GM19467 (cell line): ENCODE results near the gene C1QTNF6.
"Not testable (repeated sequence)": the region's sequence is repeated elsewhere in the genome, so short reads cannot be mapped to it uniquely, and the experiment has no call there.

Experiments used
- ATAC-seq: cut with Tn5 transposase; IDR thresholded peaks from one replicate; pipeline ENCODE4 v1.9.1; 2021; ENCODE audit warnings: mild to moderate bottlenecking, moderate library complexity; ENCODE audit not compliant: unreplicated experiment

The C1QTNF6 gene

DNA sequence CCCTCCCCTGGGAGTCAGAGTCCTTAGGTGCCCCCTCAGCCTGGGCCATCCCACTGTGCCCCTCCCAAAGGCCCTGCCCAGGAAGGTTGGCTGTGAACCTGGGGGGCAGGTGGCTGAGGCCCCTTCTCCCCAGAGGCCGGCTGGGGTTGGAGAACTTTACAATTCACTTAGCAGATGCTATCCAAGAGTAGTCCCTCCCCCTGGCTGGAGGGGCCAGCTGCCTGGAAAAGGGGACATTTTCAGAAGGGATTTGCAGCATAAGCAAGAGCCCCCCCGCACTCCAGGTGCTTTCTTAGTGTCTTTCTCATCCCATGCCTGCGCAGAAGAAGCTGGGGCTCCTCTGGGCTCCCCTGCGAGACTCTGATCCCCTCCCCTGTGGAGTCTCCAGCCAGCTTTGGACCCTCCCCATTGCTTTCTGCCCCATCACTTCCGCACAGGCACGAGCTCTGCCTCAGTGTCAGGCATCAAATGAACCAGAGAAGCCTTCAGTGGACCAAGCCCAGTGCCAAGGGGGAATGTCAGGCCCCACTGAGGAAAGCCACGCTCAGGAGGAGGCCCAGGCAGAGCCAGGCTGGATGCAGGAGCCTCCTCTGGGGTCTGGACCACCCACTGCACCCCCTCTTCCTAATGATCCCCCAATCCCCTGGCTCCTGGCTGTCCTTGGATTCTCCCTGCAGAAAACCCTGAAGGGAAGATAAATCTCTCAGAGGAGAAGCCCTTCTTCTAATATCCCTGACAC lies 20.5 kb upstream of the C1QTNF6 start:
- ATAC-seq = no peak

DNA sequence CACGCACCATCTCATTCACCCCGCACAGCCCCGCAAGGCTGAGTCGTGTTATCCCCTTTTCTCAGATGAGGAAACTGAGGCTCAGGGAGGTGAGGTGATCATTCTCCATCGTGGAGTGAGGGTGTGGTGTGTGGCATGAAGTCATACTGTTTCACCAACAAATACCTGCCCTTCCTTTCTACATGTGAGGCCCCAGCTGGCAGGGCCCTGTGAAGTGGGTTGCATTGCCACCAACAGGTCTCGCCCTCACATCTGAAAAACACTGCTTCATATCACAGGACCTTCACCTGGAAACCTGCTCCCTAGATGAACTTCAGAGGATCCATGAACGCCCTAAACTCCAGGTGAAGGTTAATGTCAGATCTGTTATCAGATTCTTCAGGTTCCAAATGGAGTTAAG lies 19.9 kb upstream of the C1QTNF6 start:
- ATAC-seq = no peak

DNA sequence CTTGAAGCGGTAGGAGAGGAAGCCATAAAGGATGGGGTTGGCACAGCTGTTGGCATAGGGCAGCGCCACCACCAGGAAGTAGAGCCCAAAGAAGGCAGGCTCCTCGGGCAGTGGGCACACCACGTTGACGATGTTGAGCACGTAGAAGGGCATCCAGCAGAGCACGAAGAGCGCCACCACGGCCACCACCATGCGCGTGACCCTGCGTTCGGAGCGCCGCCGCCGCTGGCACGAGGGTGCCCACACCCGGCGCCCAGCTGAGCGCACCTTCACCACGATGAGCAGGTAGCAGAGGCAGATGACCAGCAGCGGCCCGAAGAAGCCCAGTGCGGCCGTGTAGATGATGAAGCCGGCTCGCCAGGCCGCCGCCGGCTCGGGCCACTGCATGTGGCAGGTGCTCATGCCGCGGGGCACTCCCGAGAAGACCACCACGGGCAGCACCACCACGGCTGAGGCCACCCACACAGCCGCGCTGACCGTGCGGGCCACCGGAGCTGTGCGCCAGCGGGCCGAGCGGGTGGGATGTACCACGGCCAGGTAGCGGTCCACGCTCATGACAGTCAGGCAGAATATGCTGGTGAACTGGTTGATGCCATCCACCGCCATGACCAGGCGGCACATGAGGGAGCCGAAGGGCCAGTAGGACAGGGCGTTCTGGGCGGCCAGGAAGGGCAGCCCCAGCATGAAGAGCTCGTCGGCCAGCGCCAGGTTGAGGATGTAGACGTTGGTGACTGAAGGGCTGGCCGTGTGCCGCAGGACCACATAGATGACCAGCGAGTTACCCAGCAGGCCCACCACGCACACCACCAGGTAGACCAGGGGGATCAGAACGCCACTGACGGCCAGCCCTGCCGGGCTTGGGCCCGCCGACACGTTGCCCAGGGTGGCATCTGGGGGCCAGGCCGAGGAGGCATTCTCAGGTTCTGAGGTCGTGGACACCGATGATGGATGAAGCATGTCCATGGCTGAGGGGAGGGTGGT lies 19.1 kb upstream of the C1QTNF6 start:
- no peak for ATAC-seq

DNA sequence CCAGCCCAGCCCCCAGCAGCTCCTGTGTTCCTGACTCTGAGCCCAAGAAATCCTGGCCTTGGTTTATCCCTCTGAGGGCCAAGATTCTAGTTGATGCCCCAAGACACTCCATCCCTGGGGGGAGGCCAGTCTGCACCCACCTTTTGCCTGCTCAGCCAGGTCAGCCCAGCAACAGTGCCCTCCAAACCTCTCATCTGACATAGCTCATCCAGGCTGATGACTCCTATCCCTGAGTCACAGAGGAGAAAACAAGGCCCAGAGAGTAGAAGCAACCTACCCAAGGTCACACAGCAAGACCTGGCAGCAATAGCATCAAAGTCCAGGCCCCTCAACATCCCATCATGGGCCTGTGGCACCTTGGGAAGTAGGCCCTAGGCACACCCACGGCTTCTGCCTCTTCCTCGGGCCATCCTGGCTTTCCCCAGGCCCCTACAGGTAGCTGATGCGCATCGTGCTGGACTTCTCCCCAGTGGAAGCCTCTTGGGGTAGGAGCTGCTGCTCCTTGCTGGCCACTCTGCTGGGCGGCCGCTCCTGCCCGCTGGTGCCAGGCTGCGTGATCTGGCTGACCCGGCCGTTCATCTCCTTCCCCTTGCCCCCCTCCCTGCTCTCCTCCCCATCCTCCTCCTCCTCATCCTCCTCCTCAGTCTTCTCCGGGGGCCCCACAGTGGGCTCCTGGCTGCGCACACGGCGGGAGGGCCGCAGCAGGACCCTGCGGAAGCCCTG lies 18.2 kb upstream of the C1QTNF6 start:
- ATAC-seq = no peak

DNA sequence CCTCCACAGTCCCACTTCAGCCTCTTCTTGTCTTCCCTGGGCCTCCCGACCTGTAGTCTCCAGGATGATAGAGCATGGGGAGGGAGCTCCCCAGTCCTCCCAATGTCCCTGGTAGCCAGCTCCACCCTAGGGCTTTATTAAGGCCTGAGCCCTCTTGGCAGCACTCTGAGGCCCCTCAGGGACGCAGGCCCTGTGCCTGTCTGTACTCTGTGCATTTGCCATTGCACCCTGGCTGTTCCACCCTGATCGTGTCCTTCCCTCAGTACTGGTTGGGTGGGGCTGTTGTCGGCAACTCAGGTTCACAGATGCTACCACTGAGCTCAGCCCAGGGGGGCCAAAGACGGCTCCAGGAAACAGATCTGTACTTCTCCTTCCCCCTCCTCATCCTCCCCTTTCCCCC lies 17.0 kb upstream of the C1QTNF6 start:
- no peak for ATAC-seq

DNA sequence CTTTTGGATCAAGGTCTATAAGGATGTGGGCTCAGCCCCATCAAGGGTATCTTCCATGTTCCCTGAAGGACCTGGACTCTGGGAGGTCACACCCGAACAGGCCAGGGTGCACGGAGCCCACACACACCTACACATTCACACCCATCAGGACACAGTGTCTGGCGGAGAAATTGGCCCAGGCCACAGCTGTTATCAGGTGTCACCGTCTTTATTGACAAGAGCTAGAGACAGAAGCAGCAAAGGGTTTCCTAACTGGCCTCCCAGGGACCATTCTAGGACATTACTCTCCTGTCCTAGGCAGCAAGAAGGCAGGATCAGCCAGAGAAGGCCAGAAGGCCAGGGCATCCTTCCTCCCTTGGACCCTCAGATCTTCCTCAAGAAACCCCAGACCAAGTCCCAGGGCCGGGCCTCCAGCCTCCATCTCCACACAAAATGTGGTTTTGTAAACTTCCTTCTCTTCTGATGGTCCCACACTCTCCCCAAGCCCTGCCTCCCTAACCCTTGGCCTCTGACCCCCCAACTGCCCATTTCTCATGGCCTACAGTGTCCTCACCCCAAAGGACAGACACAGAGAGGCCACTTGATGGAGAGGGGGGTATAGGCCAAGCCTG lies 16.1 kb upstream of the C1QTNF6 start:
- no peak for ATAC-seq

DNA sequence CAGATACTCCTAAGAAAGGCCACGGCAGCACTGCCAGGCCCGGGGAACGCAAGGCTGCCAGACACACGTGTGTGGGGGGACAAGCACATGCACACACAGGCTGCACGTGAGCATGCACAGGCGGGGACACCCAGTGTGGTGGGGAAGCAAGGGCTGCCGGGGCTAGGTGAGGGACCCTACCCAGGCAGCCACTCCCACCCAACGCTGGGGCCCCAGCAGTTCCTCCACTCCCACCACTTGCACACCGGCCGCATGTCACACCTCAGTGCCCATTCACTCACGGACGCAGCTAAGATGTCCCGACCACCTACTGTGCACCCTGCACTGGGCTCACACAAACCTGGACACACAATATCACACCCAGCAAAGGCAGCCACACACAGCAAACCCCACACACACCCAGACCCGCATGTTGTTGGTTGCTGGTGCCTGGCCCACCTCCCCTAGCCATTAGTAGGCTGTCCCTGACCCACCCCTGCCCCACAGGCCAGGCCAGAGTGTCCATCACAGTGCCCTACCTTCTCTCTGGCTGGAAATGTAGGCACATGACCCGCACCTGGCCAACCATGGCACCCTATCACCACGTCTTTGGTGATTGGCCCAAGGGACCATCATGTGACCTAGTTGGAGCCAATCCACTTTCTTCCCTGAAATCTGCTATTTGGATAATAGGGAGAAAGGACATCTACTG lies 15.5 kb upstream of the C1QTNF6 start:
- ATAC-seq = no peak

DNA sequence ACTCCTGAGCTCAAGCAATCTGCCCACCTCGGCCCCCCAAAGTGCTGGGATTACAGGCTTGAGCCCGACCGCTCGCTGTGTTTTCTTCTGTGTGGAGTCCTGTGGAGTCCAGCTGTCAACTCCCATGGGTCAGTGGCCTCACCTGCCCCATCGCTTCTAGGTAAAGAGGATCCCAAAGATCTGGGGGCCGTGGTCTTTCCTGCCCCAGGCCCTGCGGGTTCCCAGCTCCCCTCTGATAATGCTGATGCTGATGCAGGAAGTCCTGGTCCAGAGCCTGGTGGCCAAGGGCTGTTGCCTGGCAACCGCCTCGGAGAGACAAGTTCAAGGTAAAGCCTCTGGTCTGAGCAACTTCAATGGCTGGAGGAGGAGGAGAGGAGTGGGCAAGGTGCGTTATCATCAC lies 14.7 kb upstream of the C1QTNF6 start:
- no peak for ATAC-seq

DNA sequence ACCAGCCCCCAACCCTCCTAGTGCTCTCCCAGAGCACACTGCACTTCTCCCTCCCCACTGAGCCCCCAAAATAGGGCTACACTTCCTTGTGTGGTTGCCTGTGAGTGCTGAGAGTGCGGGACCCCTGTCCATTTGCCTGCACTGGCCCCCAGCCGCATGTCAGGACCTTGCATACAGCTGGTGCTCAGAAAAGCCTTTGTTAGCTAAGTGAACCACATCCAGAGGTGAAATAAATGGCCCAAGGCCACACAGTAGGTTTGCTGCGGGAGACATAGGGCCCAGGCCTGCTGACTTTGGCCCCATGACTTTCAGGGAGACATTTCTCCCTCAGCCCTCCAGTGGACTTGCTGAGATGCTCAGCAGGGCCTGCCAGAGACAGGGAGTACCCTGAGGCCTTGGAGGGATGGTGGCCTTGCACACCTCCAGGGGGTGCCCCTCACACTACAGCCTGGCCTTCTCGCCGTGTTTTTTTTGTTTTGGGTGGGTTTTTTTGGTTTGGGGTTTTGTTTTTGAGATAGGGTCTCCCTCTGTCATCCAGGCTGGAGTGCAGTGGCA lies 14.0 kb upstream of the C1QTNF6 start:
- ATAC-seq = no peak

DNA sequence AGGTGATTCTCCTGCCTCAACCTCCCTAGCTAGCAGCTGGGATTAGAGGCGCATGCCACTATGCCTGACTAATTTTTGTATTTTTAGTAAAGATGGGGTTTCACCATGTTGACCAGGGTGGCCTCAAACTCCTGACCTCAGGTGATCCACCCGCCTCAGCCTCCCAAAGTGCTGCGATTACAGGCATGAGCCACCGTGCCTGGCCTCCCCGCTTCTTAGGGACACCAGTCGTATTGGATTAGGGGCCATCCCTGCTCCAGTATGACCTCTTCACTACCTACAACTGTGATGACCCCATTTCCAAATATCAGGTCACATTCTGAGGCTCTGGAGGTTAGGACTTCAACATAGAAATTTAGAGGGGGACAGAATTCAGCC lies 13.4 kb upstream of the C1QTNF6 start:
- ATAC-seq = not testable (repeated sequence)

DNA sequence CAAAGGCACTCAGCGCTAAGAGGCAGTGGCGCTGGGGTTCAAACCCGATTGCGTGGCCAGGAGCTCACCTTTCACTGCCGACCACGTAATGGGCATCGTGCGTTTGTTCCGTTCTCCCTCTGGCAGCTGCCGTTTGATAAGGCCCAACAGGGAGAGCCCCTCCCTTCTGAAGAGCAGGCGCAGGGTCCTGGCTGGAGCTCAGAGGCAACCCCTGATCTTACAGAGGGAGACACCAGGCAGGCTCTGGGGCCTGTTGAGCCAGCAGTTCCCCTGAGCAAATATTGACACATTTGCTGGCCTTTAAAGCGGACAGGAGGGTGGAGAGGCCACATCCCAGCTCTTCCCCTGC lies 11.7 kb upstream of the C1QTNF6 start:
- no peak for ATAC-seq

DNA sequence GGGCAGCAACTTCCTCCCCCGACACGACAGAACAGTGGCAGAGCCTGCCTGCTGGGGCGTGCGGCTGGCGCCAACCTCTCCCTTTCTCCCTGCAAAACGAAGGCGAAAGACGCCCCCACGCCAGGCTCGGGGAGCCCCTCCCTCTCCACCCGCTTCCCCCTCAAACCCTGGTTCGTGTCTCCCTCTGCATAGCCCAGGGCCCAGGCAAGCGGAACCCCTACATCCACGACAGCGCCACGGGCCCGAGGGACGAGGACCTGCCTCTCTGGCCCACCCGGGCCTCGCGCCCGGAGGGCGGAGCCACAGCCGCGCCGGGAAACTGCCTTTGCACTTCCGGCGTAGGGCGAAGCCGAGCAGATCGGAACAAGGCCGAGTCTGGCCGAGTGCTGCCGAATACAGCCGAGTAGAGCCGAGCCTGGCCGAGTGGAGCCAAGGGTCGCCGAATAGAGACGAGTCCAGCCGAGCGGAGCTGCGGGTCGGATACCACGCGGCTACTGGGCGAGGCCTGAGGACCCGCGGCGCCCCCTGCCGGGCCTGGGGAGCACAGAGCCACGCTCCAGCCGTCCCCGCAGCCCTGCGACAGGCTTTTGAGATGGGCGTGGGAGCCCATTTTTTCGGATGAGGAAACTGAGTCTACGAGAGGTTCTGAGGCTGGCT lies 11.2 kb upstream of the C1QTNF6 start:
- ATAC-seq = peak; percentile 92

DNA sequence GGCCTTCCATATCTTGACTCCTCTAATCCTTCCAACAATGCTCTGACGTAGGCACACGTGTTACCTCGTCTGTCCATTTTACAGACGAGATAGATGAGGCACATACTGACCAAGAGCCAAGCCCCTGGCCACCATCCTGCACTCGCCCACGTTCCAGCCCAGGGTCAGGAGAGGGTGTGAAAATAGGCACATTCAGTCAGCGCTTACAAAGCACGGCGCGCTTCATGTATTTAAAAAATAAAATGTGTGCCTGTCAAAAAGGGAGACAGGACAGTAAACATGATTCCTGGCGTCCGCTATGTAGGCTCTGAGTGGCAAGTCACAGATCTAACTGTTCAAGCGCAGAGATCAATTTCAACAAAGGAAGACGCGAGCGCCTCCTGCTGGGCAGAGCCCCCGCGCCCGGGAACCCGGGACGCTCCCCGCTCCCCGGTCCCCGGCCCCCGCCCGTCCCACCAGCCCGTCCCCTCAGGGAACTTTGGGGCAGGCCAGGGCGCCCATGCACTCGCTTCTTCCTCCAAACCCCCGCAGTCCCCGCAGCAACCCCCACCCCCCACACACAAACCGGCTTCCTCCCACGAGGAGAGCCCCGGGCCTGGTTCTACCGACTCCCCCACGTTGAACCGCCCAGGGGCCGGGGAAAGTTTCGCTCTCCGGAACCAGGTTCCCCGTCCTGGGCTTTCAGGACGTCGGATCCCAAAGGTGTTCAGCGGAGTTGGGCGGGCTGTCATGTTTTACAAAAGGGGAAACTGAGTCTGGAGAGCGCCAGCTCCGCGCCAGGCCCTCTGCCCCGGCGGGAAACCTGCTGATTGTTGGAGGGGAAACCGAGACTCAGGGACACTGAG lies 10.4 kb upstream of the C1QTNF6 start:
- ATAC-seq = no peak

DNA sequence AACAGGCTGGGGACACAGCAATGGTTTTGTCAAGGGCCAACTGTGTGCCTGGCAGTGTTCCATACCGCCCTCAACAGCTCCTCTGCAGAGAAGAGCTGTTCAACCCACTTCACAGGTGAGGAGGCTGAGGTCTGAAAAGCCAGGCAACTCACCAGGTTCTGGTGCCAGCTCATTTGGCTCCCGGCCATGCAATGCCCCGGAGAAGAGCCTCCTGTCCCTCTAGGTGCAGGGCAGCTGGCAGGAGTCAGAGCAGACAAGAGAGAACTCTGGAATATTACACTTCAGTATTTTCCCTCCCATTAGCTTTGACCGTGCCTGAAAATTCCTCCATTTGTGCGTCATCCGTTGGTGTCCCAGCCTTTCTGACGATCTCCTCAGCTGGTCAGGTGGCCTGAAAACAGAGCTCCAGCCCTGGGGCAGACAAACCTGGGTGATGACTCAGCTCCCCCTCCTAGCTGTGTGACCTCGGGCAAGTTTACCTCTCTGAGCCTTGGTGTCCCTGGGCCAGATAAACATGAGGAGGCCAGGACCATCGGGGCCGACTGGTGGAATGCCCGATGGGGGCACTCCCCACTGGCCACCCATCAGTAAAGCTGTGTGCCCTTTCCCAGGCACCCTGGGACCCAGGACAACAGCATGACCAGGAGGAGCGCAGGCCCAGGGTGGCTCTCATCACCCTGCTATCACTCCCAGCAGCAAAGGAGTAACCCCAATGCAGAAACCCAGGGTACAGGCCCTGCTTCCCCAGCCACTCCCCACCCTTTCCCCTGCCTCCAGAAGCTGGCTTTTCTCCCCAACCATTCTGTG lies 9.6 kb upstream of the C1QTNF6 start:
- no peak for ATAC-seq

DNA sequence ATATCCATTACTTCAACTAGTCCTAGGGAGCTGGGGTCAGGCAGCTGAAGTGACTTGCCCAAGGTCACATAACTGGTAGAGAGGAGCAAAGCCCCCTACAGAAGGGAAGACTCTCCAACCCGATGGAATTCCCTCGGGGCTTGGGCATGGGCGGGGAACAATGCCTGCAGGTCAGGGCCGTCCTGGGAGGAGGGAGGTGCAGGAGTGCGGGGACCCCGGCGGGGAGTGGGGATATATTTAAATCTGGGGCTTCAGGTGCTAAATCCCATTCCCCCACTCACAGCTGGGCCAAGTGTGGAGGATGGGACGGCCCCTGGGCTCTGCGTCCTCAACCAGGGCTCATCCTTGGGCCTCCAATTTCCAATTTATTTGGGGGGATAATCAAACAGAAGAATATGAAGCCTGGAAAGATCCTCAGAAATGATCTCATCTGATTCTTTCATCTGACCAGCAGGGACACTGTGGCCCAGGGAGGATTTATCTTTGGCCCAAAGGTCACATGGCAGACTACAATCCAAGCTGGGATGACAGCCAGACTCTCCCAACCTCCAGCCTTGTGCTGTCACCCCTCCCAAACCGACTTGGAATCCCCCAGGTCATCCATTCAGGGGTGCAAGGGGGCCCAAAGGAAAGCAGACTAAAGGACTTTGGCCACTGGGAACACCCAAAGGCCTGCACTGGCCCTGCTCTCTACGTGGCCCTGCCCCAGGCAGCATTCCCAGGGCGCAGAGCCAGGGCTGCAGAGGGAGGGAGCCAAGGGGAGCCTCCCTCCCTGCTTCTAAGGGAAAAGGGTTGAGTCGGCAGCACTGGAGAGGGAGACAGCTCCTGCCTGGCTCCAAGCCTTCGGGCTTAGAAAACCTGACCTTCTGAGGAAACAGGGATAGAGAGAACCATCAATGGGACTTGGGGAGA lies 8.7 kb upstream of the C1QTNF6 start:
- no peak for ATAC-seq

DNA sequence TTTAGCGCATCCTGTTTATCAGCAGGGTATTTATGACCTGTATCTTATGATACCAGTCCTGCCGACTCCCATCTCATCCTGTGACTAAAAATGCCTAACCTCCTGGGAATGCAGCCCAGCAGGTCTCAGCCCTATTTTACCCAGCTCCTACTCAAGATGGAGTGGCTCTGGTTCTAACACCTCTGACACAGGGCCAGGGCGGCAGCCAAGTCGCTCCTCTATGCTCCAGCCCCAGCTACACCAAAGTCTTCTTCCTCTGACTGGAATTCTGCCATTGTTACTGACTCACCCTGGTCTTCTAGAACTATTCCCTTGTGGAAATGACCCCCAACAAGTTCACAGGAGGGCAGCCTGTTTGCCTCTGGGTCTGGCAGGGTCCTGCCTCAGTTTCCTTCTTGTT lies 7.9 kb upstream of the C1QTNF6 start:
- ATAC-seq = no peak

DNA sequence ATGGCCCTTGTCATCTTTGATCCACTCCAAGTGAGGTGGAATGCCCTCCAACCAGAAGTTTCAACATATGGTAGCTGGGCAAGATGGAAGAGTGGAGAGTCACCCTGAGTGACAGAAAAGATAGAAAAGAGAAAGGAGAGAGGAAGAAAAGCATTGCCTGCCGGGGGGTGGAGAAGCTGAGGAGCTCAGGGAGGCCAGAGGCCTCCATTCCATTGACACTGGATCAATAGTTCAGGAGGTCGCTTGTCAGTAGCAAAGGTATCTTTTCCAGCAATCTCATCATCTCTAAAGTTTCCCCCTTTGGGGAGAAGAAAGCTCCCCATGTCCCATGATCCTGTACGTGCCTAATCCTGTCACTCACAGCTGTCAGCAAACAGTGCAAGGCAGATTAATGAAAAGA lies 6.7 kb upstream of the C1QTNF6 start:
- ATAC-seq = no peak
